ENCODE data around the gene ARHGAP5.

ARHGAP5 gene

DNA sequence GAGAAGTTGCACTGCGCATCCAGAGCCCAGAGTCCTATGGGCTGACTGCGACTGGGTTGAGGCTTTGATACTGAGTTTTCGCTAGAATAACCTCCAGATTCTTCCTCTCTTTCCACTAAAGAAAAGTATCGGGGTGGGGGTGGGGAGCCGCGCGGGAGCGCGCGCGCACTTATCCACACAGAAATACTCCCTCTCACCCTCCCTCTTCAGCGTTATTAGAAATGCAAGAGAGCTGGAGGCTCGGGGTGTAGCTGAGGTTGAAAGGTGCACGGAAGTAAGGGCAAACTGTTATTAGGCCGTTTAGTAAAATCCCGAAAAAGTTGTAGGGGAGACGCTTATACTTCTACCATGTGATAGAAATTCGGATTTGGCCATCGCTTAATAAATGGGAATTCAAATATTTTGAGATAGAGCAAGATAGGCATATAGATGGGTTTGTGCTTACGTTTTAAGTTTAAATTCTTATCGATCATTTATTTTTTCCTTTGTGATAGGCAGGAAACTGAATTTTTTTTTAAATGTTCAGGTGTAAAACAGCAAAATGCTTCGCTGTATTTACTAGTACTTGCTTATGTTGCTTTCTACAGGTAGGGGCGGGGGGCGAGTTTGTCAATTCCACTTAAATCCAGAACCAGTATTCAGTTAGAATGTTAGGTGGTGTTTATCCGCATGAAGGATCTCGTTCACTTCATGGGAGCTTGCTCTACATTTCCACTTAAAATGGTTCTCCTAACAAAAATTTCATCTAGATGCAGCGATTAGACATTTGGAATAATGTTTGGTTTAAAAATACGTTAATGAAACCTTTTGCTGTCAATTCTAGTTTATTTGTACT, 1.1 kb downstream of the ARHGAP5 start:
- peak; percentile 44 for DNase-seq

DNA sequence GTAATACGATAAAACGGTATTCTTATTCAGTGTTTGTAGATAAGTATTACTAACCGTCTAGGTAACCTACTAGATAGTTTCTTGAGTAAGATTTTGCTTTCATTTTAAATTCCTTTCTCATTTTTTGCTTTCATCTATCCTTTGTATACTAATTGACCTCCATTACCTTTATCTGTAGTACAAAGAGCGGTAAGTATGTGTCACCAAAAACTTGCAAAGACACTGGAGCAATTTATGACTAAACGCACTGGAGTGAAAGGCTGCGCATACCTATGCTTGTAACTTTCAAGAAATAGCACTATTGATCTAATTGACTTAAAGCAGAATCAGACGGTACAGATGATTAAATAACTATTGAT, 1.7 kb downstream of the ARHGAP5 start:
- DNase-seq = no peak

DNA sequence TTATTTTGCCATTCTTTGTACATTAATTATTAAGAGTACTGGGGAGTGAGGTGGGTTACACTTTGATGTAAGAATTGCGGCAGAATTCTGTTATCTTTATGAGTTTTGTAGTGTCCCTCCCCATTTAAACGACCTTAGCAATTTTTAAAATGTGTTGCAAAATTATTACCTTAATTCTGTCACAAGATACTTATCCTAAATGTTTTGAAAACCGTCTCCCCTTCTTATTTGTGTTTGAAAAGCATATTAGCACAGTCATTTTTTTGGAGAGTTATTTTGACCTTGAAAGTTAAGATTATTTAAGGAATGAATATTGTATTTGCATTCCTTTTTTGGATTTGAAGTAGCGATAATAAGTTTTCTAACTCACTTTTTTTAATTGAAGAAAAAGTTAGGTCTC, 2.2 kb downstream of the ARHGAP5 start:
- DNase-seq = no peak

DNA sequence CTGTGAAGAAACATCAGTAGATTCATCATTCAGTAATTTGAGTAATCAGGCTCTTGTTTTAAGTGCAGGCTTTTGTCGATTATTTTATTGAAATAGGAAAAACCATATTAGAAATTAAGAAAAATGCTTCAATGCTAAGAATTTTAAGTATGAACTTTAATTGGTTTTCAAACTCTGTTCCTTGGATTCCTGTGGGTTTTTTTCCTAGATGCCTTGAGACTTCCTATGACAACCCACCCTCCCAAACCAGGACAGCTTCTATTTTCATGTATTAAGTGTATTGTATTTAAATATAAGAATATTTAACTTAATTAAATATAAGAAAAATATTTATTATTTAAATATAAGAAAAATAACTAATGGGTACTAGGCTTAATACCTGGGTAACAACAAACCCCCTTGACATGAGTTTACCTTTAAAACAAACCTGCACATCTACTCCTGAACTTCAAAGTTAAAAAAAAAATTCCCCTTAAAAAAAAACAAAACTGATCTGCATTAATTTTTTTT, 3.0 kb downstream of the ARHGAP5 start:
- no peak for DNase-seq

DNA sequence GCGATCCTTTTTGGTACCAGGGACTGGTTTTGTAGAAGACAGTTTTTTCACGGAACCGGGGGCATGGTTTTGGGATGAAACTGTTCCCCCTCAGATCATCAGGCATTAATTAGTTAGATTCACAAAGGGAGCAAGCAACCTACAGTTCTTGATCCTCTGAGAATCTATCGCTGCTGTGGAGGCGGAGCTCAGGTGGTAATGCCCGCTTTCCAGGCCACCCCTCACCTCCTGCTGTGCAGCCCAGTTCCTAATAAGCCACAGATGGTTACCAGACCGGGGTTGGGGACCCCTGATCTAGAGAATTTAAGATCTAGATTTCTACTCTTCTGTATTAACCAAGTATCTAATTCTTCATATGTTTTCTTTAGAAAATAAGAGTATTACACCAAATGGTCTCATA, 4.8 kb downstream of the ARHGAP5 start:
- no peak for DNase-seq

DNA sequence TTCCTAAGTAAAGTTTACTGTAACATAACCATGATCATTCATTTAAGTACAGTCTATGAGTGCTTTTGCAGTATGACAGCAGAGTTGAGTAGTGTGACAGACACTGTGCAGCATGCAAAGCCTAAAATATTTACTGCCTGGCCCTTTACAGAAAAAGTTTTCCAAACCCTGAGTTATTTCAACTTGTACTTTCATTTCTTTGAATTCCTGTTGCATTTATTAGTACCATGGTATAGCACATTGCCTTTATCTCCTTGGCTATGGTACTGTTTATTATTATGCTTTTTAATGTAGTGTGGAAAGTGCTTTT, 6.2 kb downstream of the ARHGAP5 start:
- no peak for DNase-seq

DNA sequence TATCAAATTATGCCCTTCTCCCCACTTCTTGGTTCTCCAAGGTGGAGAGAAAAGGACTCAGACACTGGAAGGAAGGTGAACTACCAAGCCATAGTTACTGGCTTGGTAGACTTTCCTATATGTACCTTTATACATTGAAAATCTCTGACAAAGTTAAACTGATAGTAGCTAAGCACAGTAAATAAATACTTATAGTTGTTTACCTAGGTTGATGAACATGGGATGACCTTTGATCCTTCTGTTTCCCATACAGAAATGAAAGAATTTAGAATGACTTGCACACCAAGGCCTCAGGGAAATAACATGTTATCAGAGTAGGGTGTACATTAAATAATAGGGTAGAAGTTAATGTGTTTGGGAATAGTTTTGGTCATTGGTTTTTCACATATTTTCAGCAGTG, 6.7 kb downstream of the ARHGAP5 start:
- DNase-seq = no peak

DNA sequence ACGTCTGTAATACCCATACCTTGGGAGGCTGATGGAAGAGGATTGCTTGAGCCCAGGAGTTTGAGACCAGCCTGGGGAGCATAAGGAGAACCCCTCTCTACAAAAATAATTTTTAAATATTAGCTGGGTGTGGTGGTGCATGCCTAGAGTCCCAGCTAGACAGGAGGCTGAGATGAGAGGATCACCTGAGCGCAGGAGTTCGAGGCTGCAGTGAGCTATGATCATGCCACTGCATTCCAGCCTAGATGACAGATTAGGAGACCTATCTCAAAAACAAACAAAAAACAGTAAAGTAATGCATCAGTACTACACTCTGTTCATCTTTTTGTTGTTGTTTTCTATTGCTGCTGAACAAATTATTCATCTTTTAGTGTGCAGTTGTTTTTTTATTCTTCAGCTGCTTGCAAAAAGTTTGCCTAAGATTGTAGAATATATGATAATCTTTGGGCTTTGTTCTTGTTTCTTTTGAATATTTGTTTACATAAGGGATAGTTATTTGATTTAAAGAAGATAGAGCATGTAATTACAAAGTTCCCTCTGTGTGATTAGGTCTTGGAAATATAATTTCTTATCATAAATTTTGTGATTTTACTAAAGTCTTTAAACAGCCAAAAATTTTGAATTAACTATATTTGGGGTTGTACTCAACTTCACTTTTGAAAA, 8.2 kb downstream of the ARHGAP5 start:
- DNase-seq = no peak

DNA sequence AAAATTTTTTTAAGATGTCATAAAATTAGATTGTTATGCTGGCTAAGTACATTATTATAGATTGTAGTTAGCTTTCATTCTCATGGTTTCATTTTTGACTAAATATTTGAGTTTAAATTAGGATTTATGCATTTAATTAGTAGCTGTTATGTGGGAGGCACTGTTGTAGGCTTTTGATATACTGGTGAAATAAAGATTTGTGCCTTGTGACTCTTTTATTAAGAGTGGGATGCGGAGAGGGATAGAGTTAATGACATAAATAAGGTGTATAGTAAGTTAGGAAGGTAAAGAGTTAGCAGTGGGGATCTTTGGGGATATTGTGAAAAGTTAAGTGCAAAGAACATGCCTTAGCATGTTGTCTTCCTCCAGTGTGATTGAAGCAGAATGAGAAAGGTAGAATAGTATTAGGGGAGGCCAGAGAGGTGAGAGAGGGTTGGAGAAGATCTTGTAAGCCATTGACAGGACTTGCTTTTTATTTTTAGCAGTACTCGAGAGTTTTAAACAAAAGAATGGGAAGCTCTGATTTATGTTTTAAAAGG, 8.8 kb downstream of the ARHGAP5 start:
- DNase-seq = no peak

DNA sequence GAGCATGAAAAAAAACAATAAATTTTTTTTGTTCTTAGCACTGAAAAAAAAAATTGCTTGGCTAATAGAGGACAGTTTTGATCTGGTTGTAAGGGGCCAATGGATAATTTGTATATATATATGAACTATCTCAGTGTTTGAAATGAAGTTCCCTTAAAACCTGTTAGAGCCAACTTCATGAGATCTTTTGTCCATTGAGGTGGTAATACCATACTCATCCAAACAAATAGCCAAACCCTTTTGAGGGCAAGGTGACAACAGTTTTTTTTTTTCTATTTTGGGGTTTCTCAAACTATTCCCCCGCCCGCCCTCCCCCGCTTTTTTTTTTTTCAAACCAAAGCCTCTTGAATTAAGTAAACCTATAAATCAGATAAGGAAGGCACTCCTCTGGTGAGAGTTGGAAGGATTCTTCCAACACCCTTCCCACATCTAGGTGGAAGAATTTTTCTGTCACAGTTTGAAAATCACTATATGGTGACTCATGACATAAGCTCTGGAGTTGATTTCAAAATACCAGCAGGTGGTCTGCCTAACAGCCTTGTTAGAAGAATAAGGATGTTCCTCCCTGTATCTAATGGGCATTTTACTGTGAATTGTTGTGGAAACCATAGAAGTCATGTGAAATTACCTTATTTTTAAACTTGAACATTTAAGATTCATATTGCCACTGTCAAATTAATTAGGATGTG, 10.2 kb downstream of the ARHGAP5 start:
- no peak for DNase-seq

DNA sequence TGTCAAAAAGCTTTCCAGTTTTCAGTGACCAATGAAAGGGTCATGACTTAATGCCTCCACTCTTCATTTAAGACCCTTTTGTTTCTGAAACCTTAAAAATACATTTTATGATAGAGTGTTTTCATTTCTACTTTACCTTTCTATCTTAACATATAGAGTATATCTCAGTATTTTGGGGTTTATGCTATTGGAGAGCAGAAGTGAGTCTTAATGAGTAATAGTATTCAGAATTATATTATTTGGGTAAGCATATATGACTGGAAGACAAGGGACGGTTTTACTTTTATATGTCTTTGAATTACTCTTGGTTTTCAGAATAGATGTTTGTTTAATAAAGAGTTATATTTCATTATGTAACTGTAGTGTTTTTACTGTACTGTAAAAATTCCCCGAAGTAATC, 10.8 kb downstream of the ARHGAP5 start:
- no peak for DNase-seq

DNA sequence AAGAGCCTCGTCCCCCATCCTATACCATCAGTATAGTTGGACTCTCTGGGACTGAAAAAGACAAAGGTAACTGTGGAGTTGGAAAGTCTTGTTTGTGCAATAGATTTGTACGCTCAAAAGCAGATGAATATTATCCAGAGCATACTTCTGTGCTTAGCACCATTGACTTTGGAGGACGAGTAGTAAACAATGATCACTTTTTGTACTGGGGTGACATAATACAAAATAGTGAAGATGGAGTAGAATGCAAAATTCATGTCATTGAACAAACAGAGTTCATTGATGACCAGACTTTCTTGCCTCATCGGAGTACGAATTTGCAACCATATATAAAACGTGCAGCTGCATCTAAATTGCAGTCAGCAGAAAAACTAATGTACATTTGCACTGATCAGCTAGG, 13.6 kb downstream of the ARHGAP5 start:
- DNase-seq = no peak

DNA sequence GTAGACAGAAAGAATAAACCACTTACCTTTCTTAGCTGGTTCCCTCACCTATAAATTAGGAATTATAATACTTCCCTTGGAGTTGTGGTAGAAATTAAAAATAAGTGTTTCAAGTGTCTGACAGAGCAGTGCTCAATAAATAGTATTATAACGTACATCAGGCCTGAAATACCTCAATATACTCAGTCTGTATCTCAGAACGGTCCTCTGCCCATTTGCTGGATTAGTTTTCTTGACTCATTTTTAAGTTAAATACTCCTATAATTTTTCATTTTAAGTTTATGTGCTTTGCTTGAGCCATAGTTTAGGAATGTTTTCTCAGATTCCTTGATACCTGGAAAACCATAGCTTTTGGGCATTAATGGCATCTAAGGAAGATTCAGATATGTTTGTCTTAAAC, 22.4 kb downstream of the ARHGAP5 start:
- no peak for DNase-seq

DNA sequence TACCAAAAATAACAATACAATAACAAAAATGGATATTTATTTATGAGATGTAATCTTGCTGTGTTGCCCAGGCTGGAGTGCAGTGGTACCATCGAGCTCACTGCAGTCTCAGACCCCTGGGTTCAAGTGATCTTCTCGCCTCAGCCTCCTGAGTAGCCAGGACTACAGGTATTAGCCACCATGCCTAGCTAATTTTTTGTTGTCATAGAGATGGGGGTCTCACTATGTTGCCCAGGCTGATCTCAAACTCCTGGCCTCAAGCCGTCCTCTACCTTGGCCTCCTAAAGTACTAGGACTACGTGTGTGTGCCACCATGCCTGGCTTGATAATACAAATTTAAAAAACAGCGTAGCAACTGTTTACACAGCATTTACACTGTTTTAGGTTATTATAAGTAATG, 23.1 kb downstream of the ARHGAP5 start:
- no peak for DNase-seq

DNA sequence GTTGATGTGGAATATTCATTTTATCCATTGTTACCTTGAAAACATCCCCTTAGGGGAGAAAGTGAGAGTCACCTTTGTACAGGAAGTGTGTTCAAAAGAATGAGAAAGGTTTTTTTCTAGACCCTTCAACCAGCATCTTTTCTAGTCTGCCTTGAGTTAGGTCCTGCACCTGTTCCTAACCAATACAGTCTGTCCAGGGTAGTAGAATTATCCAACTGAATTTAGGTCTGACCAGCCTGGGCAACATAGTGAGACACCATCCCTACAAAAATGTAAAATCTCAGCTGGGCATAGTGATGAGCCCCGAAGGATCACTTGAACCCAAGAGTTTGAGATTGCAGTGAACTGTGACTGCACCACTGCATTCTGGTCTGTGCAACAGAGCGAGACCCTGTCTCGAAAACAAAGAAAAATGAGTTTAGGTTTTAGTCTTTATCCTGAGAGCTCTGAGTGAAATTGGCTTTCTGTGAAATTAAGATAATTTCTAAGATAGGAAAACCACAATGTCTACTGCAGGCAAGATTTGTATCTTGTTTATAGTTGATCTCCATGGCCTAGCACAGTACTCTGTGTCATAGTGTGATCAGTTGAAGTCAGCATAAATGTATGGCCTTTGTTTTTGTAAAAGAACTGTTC, 25.2 kb downstream of the ARHGAP5 start:
- DNase-seq = no peak

DNA sequence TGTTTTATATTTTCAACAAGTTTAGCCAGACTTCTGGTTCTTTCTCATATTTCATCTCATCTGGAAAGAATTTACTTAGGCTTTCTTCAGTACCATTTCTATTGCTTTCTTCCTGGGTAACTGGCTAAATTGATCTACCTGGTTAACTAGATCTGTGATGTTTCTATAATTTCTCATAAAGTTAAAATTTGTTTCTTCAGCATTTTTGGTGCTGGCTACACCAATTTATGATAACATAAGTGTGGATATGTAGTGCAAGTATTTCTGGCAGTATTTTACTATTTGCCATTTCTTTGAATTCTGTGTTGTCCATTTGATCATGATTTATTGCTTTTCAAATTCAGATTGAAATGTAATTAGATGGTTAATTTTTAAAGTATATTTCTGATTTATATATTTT, 25.9 kb downstream of the ARHGAP5 start:
- DNase-seq = no peak

DNA sequence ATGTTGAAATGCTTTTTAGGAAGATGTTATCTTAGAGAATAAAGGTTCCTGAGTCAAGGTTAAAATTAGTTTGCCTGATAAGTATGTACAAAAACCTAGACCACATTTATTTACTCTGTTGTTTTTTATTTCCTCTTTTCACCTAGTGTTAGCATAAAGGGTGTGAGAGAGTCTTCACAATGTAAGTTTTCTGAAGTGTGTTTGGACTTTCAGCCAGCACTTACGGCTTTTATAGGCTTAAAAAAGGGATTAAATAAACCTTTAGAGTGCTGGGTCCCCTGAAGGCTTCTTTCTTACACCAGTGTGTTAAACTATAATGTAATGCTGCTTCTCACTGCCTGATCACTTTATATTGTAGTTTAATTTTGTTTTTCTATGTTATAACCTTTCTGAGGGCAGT, 27.2 kb downstream of the ARHGAP5 start:
- no peak for DNase-seq

DNA sequence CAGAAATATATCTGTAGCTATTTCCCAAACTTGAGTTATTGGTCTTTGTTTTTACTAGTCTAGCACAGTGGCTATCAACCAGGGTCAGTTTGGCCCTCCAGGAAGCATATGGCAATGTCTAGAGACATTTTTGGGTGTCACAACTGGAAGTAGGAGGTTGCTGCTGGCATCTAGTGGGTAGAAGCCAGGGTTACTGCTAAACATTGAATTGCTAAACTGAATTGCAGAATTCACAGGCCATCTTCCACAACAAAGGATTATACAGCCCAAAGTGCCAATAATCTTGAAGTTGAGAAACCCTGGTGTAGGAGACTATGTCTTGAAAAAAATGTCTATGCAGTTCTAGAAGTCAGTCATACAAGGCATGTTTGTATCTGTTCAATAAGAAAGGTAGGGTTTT, 27.7 kb downstream of the ARHGAP5 start:
- DNase-seq = no peak

DNA sequence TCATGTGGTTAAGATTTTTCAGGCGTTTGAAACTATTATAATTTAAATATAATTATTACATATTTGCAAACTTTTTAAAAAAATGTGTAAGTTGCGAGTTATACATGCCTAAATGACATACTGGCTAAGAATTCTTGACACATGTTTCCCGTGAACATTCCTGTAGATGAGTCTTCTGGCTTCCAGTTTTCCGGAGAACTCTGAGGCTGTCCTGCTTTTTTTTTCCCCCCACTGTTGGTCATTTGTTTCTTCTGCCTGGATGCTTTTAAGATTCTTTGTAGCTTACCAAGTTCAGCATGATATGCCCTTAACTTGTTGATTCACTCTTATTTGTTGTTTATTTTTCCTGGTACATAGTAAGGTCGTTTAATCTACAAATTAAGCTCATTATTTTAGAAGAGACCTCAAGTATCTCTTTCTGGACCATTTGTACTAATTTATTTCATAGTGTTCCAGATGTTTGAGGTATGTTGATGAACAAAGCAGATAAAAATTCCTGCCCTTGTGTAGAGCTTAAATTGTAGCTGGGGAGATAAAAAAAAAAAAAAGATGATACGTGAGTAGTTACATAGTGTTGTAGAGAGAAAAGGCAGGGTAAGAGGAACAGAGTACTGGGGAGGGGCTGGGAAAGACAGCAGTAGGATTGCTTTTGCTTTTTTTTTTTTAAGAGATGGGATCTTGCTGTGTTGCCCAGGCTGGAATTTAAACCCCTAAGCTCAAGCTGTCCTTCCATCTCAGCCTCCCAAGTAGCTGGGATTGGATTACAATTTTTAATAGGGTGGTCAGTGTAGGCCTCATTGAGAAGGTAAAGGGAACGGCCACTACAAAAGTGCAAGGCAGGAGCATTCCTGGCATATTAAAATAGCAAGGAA, 32.8 kb downstream of the ARHGAP5 start:
- DNase-seq = no peak

DNA sequence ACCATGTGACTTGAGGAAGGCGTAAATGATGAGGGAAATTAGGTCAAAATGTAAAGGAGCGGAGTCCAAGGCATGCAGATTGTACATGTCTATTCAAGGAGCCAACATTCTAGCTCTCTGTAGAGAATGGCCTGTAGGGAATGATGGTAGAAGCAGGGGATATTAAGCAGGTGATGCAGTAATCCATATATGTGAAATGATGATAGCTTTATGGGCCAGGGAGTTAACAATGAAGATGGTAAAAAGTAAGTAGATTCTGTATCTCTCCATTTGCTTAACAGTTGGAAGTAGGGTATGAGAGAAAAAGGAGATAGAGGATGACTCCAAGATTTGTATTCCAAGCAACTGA, 33.4 kb downstream of the ARHGAP5 start:
- no peak for DNase-seq

DNA sequence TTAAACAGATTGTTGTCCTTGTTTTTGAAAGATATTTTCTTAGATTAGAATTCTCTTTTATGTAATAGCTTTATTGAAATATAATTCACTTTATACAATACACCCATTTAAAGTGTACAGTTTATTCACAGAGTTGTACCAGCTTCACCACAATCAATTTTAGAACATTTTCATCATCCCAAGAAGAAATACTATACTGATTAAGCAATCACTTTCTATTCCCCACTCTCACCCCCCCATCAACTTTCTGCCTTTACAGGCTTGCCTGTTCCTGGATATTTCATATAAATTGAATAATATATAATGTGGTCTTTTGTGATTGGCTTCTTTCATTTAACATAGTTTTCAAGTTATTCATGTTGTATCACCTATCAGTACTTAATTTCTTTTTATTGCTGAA, 44.4 kb downstream of the ARHGAP5 start:
- no peak for DNase-seq

DNA sequence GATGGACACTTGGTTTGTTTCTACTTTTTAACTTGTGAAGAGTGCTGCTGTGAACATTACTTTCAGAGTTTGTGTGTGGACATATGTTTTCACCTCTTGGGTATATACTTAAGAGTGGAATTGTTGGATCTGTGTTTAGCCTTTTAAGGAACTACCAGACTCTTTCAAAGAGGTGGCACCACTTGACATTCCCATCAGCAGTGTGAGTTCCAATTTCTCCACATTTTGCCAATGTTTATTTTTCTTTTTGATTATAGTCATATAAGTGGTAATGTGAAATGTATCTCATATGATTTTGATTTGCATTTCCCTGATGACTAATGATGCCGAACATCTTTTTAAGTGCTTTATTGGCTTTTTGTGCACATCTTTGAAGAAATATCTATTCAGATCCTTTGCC, 44.8 kb downstream of the ARHGAP5 start:
- no peak for DNase-seq
